ES-I3 (cell line): Measurements from ENCODE around the gene EXOC5.

Experiments
- H3K36me3 ChIP-seq: 2 replicates; pipeline ENCODE4 v1.6.1; 2013; ENCODE audit warnings: mild to moderate bottlenecking, low read length, control low read depth, moderate library complexity; ENCODE audit not compliant: insufficient read depth
- H3K4me1 ChIP-seq: 2 replicates; pipeline ENCODE4 v1.6.1; 2013; ENCODE audit warnings: mild to moderate bottlenecking, control low read depth, low read length; ENCODE audit not compliant: insufficient read depth
- H3K9ac ChIP-seq: 2 replicates; pipeline ENCODE4 v1.6.1; 2013; ENCODE audit warnings: low read depth, mild to moderate bottlenecking, low read length, moderate library complexity
- H3K9me3 ChIP-seq: 2 replicates; pipeline ENCODE4 v1.6.1; 2013; ENCODE audit warnings: mild to moderate bottlenecking, low read length, moderate library complexity; ENCODE audit not compliant: control insufficient read depth, insufficient read depth

Gene EXOC5

GRCh38 chr14:57168138-57168679 lies 100.5 kb downstream of the EXOC5 start:
- H3K9ac ChIP-seq = no peak overlapping the region
- H3K4me1 ChIP-seq = peaks cover 13% of the 10 kb centered on the region
- no peaks in the 10 kb centered on the region for H3K36me3 ChIP-seq
- H3K9me3 ChIP-seq = no peaks in the 10 kb centered on the region

- H3K9ac ChIP-seq = no peak overlapping the region
- no peaks in the 10 kb centered on the region for H3K9me3 ChIP-seq
- no peaks in the 10 kb centered on the region for H3K36me3 ChIP-seq
- peaks cover 3% of the 10 kb centered on the region; the same call in 1 of the 2 replicates for H3K4me1 ChIP-seq
These were observed 107.0 kb downstream of the EXOC5 start for GRCh38 chr14:57161583-57162234.

GRCh38 chr14:57160333-57160732 lies 108.4 kb downstream of the EXOC5 start:
- peaks cover 3% of the 10 kb centered on the region; the same call in 1 of the 2 replicates for H3K4me1 ChIP-seq
- H3K9ac ChIP-seq = no peak overlapping the region
- H3K9me3 ChIP-seq = no peaks in the 10 kb centered on the region
- no peaks in the 10 kb centered on the region for H3K36me3 ChIP-seq

GRCh38 chr14:57153286-57153685 lies 115.4 kb downstream of the EXOC5 start:
- Histone ChIP-seq H3K36me3 (no peaks in the 10 kb centered on the region), H3K4me1 (no peaks in the 10 kb centered on the region), H3K9ac (no peak overlapping the region), H3K9me3 (no peaks in the 10 kb centered on the region)
